HEK293T (cell line): ENCODE data around the gene MOV10L1.

Experiments used
- BHLHE40 ChIP-seq: fragments of 450-650 bp; IDR thresholded peaks from 2 replicates; pipeline ENCODE4 v1.6.1; 2016; ENCODE audit warnings: mild to moderate bottlenecking, moderate library complexity, borderline replicate concordance
- CTBP1 ChIP-seq: fragments of 450-650 bp; IDR thresholded peaks from 2 replicates; pipeline ENCODE4 v1.6.1; 2016; ENCODE audit warnings: borderline replicate concordance
- ELF4 ChIP-seq: fragments of 450-650 bp; IDR thresholded peaks from 2 replicates; pipeline ENCODE4 v1.6.1; 2017; ENCODE audit warnings: antibody characterized with exemption
- FOXA1 ChIP-seq: fragments of 450-650 bp; IDR thresholded peaks from 2 replicates; pipeline ENCODE4 v1.6.1; 2016; ENCODE audit warnings: mild to moderate bottlenecking
- FOXK2 ChIP-seq: fragments of 450-650 bp; IDR thresholded peaks from 2 replicates; pipeline ENCODE4 v1.6.1; 2016; ENCODE audit warnings: mild to moderate bottlenecking
- FOXM1 ChIP-seq: fragments of 450-650 bp; IDR thresholded peaks from 2 replicates; pipeline ENCODE4 v1.6.1; 2017; ENCODE audit warnings: mild to moderate bottlenecking, borderline replicate concordance
- HDGF ChIP-seq: fragments of 450-650 bp; IDR thresholded peaks from 2 replicates; pipeline ENCODE4 v1.6.1; 2017; ENCODE audit warnings: antibody characterized with exemption, borderline replicate concordance
- LEF1 ChIP-seq: fragments of 450-650 bp; IDR thresholded peaks from 2 replicates; pipeline ENCODE4 v1.6.1; 2017; ENCODE audit warnings: mild to moderate bottlenecking, borderline replicate concordance
- SP1 ChIP-seq: fragments of 450-650 bp; IDR thresholded peaks from 2 replicates; pipeline ENCODE4 v1.6.1; 2017
- SUZ12 ChIP-seq: fragments of 450-650 bp; IDR thresholded peaks from 2 replicates; pipeline ENCODE4 v1.6.1; 2016; ENCODE audit warnings: mild to moderate bottlenecking
- TARDBP ChIP-seq: fragments of 450-650 bp; IDR thresholded peaks from 2 replicates; pipeline ENCODE4 v1.6.1; 2016
- ZNF384 ChIP-seq: fragments of 450-650 bp; IDR thresholded peaks from 2 replicates; pipeline ENCODE4 v1.6.1; 2016
- TF ChIP-seq, protein P1 (sequence below): fragments of 450-650 bp; IDR thresholded peaks from 2 replicates; pipeline ENCODE4 v1.6.1; 2016

GRCh38 chr22:50131894-50132293 is 42.1 kb downstream of the MOV10L1 start:
- TF ChIP-seq HDGF, result no peak
- TF ChIP-seq FOXK2, result no peak
- no peak for TF ChIP-seq ELF4
- no peak for TF ChIP-seq BHLHE40
- TF ChIP-seq SP1, result no peak
- no peak for TF ChIP-seq FOXM1
- TF ChIP-seq FOXA1, result no peak
- TF ChIP-seq LEF1, result no peak
- no peak for TF ChIP-seq CTBP1
- TF ChIP-seq ZNF384, result no peak
- no peak for TF ChIP-seq SUZ12
- TF ChIP-seq TARDBP, result no peak
- TF ChIP-seq, protein P1, sequence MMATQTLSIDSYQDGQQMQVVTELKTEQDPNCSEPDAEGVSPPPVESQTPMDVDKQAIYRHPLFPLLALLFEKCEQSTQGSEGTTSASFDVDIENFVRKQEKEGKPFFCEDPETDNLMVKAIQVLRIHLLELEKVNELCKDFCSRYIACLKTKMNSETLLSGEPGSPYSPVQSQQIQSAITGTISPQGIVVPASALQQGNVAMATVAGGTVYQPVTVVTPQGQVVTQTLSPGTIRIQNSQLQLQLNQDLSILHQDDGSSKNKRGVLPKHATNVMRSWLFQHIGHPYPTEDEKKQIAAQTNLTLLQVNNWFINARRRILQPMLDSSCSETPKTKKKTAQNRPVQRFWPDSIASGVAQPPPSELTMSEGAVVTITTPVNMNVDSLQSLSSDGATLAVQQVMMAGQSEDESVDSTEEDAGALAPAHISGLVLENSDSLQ, result no peak
